Mesenchymal stem cell (in vitro differentiated cells and primary cell): ENCODE data around the gene STEAP1B.
A peak's percentile ranks its signal among the peaks of the same experiment; 100 is the strongest.

Experiments used
- DNase-seq: peaks from one replicate; pipeline ENCODE4 v3.0.0-alpha.2; 2013
- H2AFZ ChIP-seq: one replicate; pipeline ENCODE4 v1.6.1; 2013; ENCODE audit warnings: low read depth, mild to moderate bottlenecking, control low read depth, inconsistent platforms, low read length, moderate library complexity
- H2AK5ac ChIP-seq: 2 replicates; pipeline ENCODE4 v1.6.1; 2013; ENCODE audit warnings: low read length, moderate library complexity, mild to moderate bottlenecking, inconsistent platforms; ENCODE audit not compliant: severe bottlenecking
- H2BK120ac ChIP-seq: one replicate; pipeline ENCODE4 v1.6.1; 2013; ENCODE audit warnings: low read depth, mild to moderate bottlenecking, inconsistent platforms, low read length, moderate library complexity
- H2BK12ac ChIP-seq, 2 experiments: one replicate each; pipeline ENCODE4 v1.6.1; 2013; ENCODE audit warnings: inconsistent platforms in 2 of 2, low read length in 2 of 2, mild to moderate bottlenecking in 2 of 2, moderate library complexity in 2 of 2, control low read depth in 1 of 2
- H2BK15ac ChIP-seq: one replicate; pipeline ENCODE4 v1.6.1; 2013; ENCODE audit warnings: mild to moderate bottlenecking, low read depth, inconsistent platforms; ENCODE audit not compliant: poor library complexity, severe bottlenecking
- H2BK5ac ChIP-seq: 2 replicates; pipeline ENCODE4 v1.6.1; 2013; ENCODE audit warnings: low read depth, mild to moderate bottlenecking, low read length, control low read depth, inconsistent platforms; ENCODE audit not compliant: poor library complexity, severe bottlenecking
- H3K14ac ChIP-seq, 2 experiments: one replicate each; pipeline ENCODE4 v1.6.1; 2013; ENCODE audit warnings: inconsistent platforms in 2 of 2, low read length in 2 of 2, control low read depth in 1 of 2, mild to moderate bottlenecking in 1 of 2, moderate library complexity in 1 of 2
- H3K18ac ChIP-seq, 2 experiments: one replicate each; pipeline ENCODE4 v1.6.1; 2013; ENCODE audit warnings: inconsistent platforms in 2 of 2, low read length in 2 of 2, control low read depth in 1 of 2, low read depth in 1 of 2, mild to moderate bottlenecking in 1 of 2
- H3K23ac ChIP-seq, 2 experiments: one replicate each; pipeline ENCODE4 v1.6.1; 2013; ENCODE audit warnings: inconsistent platforms in 2 of 2, low read length in 2 of 2, mild to moderate bottlenecking in 2 of 2, moderate library complexity in 2 of 2, control low read depth in 1 of 2
- H3K27ac ChIP-seq: 2 replicates; pipeline ENCODE4 v1.5.1; 2013; ENCODE audit warnings: mild to moderate bottlenecking, moderate library complexity, low read length, control low read depth, inconsistent platforms; ENCODE audit not compliant: poor library complexity, severe bottlenecking
- H3K27me3 ChIP-seq, 2 experiments: 2 replicates each; pipeline versions ENCODE4 v1.6.1 to v1.7.0; 2013; ENCODE audit warnings: low read length in 2 of 2, mild to moderate bottlenecking in 2 of 2, moderate library complexity in 2 of 2, control low read depth in 1 of 2, inconsistent platforms in 1 of 2; ENCODE audit not compliant: control insufficient read depth in 1 of 2, insufficient read depth in 1 of 2
- H3K36me3 ChIP-seq, 2 experiments: 2 replicates each; pipeline versions ENCODE4 v1.6.1 to v1.7.0; 2013; ENCODE audit warnings: low read length in 2 of 2, control low read depth in 1 of 2, inconsistent platforms in 1 of 2, low read depth in 1 of 2, mild to moderate bottlenecking in 1 of 2; ENCODE audit not compliant: insufficient read depth in 2 of 2, control insufficient read depth in 1 of 2
- H3K4ac ChIP-seq, 2 experiments: one replicate each; pipeline ENCODE4 v1.6.1; 2013; ENCODE audit warnings: inconsistent platforms in 2 of 2, low read length in 2 of 2, mild to moderate bottlenecking in 2 of 2, moderate library complexity in 2 of 2, control low read depth in 1 of 2, low read depth in 1 of 2
- H3K4me1 ChIP-seq: 2 replicates; pipeline ENCODE4 v1.6.1; 2013; ENCODE audit warnings: low read depth, low read length, control low read depth; ENCODE audit not compliant: control insufficient read depth, insufficient read depth
- H3K4me2 ChIP-seq: 2 replicates; pipeline ENCODE4 v1.6.1; 2013; ENCODE audit warnings: low read length, mild to moderate bottlenecking, inconsistent platforms; ENCODE audit not compliant: poor library complexity, severe bottlenecking
- H3K4me3 ChIP-seq, 2 experiments: 2 replicates each; pipeline versions ENCODE4 v1.5.1 to v1.7.0; 2013; ENCODE audit warnings: low read length in 2 of 2, mild to moderate bottlenecking in 2 of 2, control low read depth in 1 of 2, low read depth in 1 of 2; ENCODE audit not compliant: insufficient read depth in 1 of 2
- H3K79me1 ChIP-seq: replicated peaks from 2 replicates; pipeline ENCODE4 v1.6.1; 2013; ENCODE audit warnings: mild to moderate bottlenecking, control low read depth, low read length, inconsistent platforms; ENCODE audit not compliant: poor library complexity, severe bottlenecking
- H3K9ac ChIP-seq: 2 replicates; pipeline ENCODE4 v1.7.0; 2013; ENCODE audit warnings: mild to moderate bottlenecking, low read length, moderate library complexity
- H3K9me3 ChIP-seq: 2 replicates; pipeline ENCODE4 v1.7.0; 2013; ENCODE audit warnings: mild to moderate bottlenecking, low read length; ENCODE audit not compliant: control insufficient read depth
- H4K8ac ChIP-seq: one replicate; pipeline ENCODE4 v1.6.1; 2013; ENCODE audit warnings: inconsistent platforms, mild to moderate bottlenecking, low read length, moderate library complexity
- H4K91ac ChIP-seq: one replicate; pipeline ENCODE4 v1.6.1; 2013; ENCODE audit warnings: mild to moderate bottlenecking, low read length, inconsistent platforms
- WGBS: methylation state at CpG from one replicate; pipeline ENCODE4 v1.1.7; 2013; ENCODE audit warnings: mixed read lengths; 5-methylcytosine and 5-hydroxymethylcytosine counted together

STEAP1B gene

GRCh38 chr7:22442882-22443369, 57.1 kb downstream of the STEAP1B start:
- no peak overlapping the region for H2BK5ac ChIP-seq
- H3K36me3 ChIP-seq = no peaks in the 10 kb centered on the region
- peaks cover 0 to 5% of the 10 kb centered on the region in 2 experiments for H3K27me3 ChIP-seq
- H3K4ac ChIP-seq = no peak overlapping the region
- H3K14ac ChIP-seq = no peak overlapping the region
- H3K27ac ChIP-seq = no peak overlapping the region
- H3K4me1 ChIP-seq = peaks cover 15% of the 10 kb centered on the region
- DNase-seq = no peak
- H3K23ac ChIP-seq = no peak overlapping the region
- WGBS = 62% methylated on average over 3 of the region's 3 CpGs
- no peak overlapping the region for H2BK15ac ChIP-seq
- H3K79me1 ChIP-seq = no peaks in the 10 kb centered on the region
- H2BK12ac ChIP-seq = no peak overlapping the region
- H2AK5ac ChIP-seq = no peak overlapping the region
- H3K4me2 ChIP-seq = no peak overlapping the region
- H2BK120ac ChIP-seq = no peak overlapping the region
- no peak overlapping the region for H2AFZ ChIP-seq
- no peak overlapping the region for H3K18ac ChIP-seq
- no peak overlapping the region for H3K4me3 ChIP-seq
- H4K91ac ChIP-seq = no peak overlapping the region
- H4K8ac ChIP-seq = no peak overlapping the region
- no peak overlapping the region for H3K9ac ChIP-seq
- H3K9me3 ChIP-seq = peaks cover 9% of the 10 kb centered on the region

DNA sequence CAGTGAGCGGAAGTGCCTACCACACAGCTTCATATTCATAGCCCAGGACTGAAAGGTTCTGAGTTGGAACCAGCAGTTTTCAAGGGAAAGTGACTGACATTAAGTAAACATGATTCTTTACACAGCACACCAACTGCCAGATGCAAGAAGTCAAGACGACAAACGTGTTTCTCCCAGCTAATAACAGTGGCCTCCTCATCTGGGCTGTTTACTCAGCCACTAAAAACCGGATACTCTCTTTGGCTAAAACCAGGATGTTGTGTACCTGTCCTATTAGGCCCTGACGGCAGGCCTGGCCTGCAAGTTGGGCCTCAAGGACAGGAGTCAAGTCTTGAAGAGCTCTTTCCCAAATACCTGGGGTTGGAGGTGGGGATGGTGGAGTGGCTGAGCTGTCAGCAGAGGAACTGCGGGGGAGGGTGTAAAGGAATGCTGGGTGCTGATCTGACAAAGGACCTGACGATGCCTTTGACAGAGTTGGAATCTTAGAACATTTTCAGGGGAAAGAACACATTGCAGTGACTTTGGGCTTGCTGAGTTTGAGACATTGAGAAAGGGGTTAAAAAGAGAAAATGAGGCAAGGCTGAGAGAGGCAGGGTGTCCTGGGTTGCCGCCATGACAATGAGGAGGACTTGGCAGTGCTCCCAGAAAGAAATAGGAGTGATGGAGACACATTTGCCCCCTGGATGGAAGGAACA, 57.7 kb downstream of the STEAP1B start:
- Histone ChIP-seq H4K91ac (no peak overlapping the region), H3K27ac (no peak overlapping the region), H2BK15ac (no peak overlapping the region), H3K27me3 (peaks cover 0 to 5% of the 10 kb centered on the region in 2 experiments), H2BK12ac (no peak overlapping the region), H3K18ac (no peak overlapping the region), H3K79me1 (no peaks in the 10 kb centered on the region), H3K4me2 (no peak overlapping the region), H2AK5ac (peak overlapping the region; percentile 15), H3K14ac (no peak overlapping the region), H3K9me3 (peaks cover 13% of the 10 kb centered on the region), H3K4ac (no peak overlapping the region), H2AFZ (no peak overlapping the region), H3K4me1 (peaks cover 15% of the 10 kb centered on the region), H3K9ac (no peak overlapping the region), H3K36me3 (no peaks in the 10 kb centered on the region), H4K8ac (no peak overlapping the region), H3K23ac (no peak overlapping the region), H2BK5ac (no peak overlapping the region), H3K4me3 (no peak overlapping the region), H2BK120ac (no peak overlapping the region)
- no peak for DNase-seq
- WGBS = 48% methylated on average over 7 of the region's 8 CpGs

DNA sequence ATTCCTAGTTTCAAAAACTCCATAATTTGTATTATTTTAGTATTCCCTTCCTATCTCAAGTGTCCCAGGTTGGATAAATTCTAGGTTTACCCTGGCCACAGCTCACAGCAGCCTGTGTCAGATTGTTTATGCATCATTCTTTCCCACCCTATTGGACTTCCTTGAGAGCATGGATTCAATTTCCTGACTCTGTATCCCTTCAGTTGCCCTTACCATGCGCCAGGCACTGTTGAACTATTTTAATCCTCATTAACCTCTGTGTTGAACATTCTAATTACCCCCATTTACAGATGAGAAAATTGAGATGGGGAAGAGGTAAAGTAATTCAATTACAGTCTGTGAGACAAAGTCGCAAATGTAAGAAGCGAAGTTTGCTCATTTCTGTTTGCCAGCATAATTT, 58.8 kb downstream of the STEAP1B start:
- 100% methylated on average over 2 of the region's 3 CpGs for WGBS
- no peak overlapping the region for H2BK120ac ChIP-seq

GRCh38 chr7:22438994-22439393, 61.0 kb downstream of the STEAP1B start:
- DNase-seq = no peak
- H2BK15ac ChIP-seq = no peak overlapping the region
- no peak overlapping the region for H3K4me3 ChIP-seq
- no peak overlapping the region for H2BK120ac ChIP-seq
- H2AFZ ChIP-seq = no peak overlapping the region
- H3K9ac ChIP-seq = no peak overlapping the region
- no peak overlapping the region for H3K18ac ChIP-seq
- H3K23ac ChIP-seq = no peak overlapping the region
- no peak overlapping the region for H4K8ac ChIP-seq
- no peaks in the 10 kb centered on the region for H3K27me3 ChIP-seq
- H3K4me1 ChIP-seq = peaks cover 9% of the 10 kb centered on the region
- H3K36me3 ChIP-seq = no peaks in the 10 kb centered on the region
- H2BK5ac ChIP-seq = no peak overlapping the region
- peaks cover 13% of the 10 kb centered on the region for H3K9me3 ChIP-seq
- H3K14ac ChIP-seq = no peak overlapping the region
- H2BK12ac ChIP-seq = no peak overlapping the region
- no peak overlapping the region for H3K27ac ChIP-seq
- no peak overlapping the region for H3K4ac ChIP-seq
- no peak overlapping the region for H3K4me2 ChIP-seq
- H4K91ac ChIP-seq = no peak overlapping the region
- no peaks in the 10 kb centered on the region for H3K79me1 ChIP-seq
- no peak overlapping the region for H2AK5ac ChIP-seq
- WGBS = 86% methylated on average over 3 of the region's 3 CpGs

More for the DNA sequence above, 58.8 kb downstream of the STEAP1B start:
- no peak overlapping the region for H2BK12ac ChIP-seq
- no peaks in the 10 kb centered on the region for H3K36me3 ChIP-seq
- H3K4ac ChIP-seq = no peak overlapping the region
- DNase-seq = no peak
- H3K9me3 ChIP-seq = peaks cover 13% of the 10 kb centered on the region
- no peak overlapping the region for H3K27ac ChIP-seq
- H3K14ac ChIP-seq = no peak overlapping the region
- no peak overlapping the region for H3K18ac ChIP-seq
- no peak overlapping the region for H3K4me3 ChIP-seq
- H3K27me3 ChIP-seq = peaks cover 0 to 2% of the 10 kb centered on the region in 2 experiments
- no peaks in the 10 kb centered on the region for H3K79me1 ChIP-seq
- H3K9ac ChIP-seq = no peak overlapping the region
- no peak overlapping the region for H4K8ac ChIP-seq
- no peak overlapping the region for H2AK5ac ChIP-seq
- no peak overlapping the region for H2BK5ac ChIP-seq
- no peak overlapping the region for H3K4me2 ChIP-seq
- no peak overlapping the region for H3K23ac ChIP-seq
- H3K4me1 ChIP-seq = peaks cover 15% of the 10 kb centered on the region
- H4K91ac ChIP-seq = no peak overlapping the region
- H2AFZ ChIP-seq = no peak overlapping the region
- no peak overlapping the region for H2BK15ac ChIP-seq
